Left lung (tissue), 10 donors: ENCODE results near the gene NARS2. TPM values are rescaled to one million over a fixed set of nuclear protein-coding genes. Genes with fewer than 3 reads are reported as not detected.

Experiments
- ATAC-seq: fragments of 200-7000 bp; cut with Tn5 transposase; one replicate; pipeline ENCODE4 v1.9.1; 2020; ENCODE audit warnings: moderate library complexity
- DNase-seq, 4 donors: peaks; one replicate each; pipeline ENCODE4 v3.0.0-alpha.2; 2013 to 2020
- H3K27ac ChIP-seq, 2 donors: fragments of 200-600 bp; sonication (generic) in 1 of 2; one replicate each; pipeline versions ENCODE4 v1.5.0 to v1.8.0; 2020 to 2021
- H3K27me3 ChIP-seq, 2 donors: fragments of 200-600 bp; sonication (generic) in 1 of 2; one replicate each; pipeline versions ENCODE4 v1.5.0 to v1.8.0; 2020 to 2021
- H3K36me3 ChIP-seq, 2 donors: fragments of 200-600 bp; sonication (generic) in 1 of 2; one replicate each; pipeline versions ENCODE4 v1.5.0 to v1.8.0; 2020 to 2021
- H3K4me1 ChIP-seq, 2 donors: fragments of 200-600 bp; one replicate each; pipeline ENCODE4 v1.8.0; 2021
- H3K4me3 ChIP-seq, 2 donors: fragments of 200-600 bp; sonication (generic) in 1 of 2; one replicate each; pipeline versions ENCODE4 v1.5.0 to v1.8.0; 2020 to 2021; ENCODE audit warnings: mild to moderate bottlenecking in 1 of 2
- H3K9me3 ChIP-seq, 2 donors: fragments of 200-600 bp; sonication (generic) in 1 of 2; one replicate each; pipeline versions ENCODE4 v1.5.0 to v1.8.0; 2020 to 2021
- intact Hi-C, 2 donors: fragments of 100-400 bp; cut with DNase I; formaldehyde crosslinking; loops; one replicate each; pipeline versions ENCODE4 v1.11.2 to v1.14.2; 2022
- polyA plus RNA-seq, 6 donors: library from polyadenylated mRNA; unstranded; fragments of 120-200 nt; gene quantifications; one replicate each; pipeline ENCODE4 v1.2.1, GENCODE V29; 2013; ENCODE audit not compliant: insufficient read length in 6 of 6
- total RNA-seq, 2 donors: library from RNA; stranded (reverse); fragmentation: NEBNext Ultra II Directional; extraction: Animal tissue kit (Norgen Biotek cat#: 25700); gene quantifications; one replicate each; pipeline ENCODE4 v1.2.1, GENCODE V29; 2021
- TF ChIP-seq, protein P1 (sequence below), 2 donors: fragments of 200-600 bp; sonication (generic) in 1 of 2; IDR thresholded peaks; one replicate each; pipeline versions ENCODE4 v1.5.0 to v1.8.0; 2021; ENCODE audit warnings: antibody characterized with exemption in 2 of 2
- donor health status: DM: no; HTN: yes; CAD: no.
- donor health status: DM: no; HTN: no; CAD: no.

The NARS2 gene
- total and polyA plus RNA-seq, 8 donors: 14.9 to 35.5 (median 28.4) TPM

DNA sequence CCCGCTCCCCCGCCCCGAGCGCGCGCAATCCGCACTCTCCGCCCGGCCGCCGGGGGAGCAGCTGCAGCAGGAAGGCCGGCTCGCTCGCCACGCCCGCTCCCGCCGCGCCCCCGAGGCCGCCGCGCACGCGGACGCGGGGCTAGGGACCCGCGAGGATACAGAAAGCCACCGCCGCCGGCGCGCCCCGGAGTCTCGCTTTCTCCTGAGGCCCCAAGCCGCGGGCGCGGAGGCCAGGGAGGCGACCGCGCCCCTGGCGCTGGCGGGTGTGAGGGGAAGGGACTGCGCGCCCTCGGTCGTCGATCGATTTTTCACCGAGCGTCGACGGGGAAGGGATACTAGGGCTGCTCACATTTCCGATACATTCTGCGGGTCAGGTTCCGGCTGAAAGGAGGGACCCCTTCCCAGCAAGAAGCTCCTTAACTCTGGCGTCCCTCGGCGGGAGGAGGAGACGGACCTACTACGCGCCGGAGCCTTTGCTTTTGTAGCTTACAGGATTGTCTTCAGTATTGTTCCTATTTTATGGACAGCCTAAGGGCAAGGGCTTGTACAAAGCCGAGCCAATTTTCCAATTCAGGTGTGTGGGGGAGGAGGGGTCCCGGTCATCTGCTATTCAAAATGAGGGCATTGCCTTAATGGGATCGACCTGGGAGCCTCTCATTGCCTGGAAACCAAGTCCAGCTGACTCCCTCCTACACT is 156.6 kb downstream of the NARS2 start:
- no peaks in the 10 kb centered on the region for H3K9me3 ChIP-seq
- H3K27ac ChIP-seq: peak overlapping the region; percentile 94 to 99
- H3K4me1 ChIP-seq: peaks cover 6 to 67% of the 10 kb centered on the region in 2 donors
- TF ChIP-seq, protein P1, sequence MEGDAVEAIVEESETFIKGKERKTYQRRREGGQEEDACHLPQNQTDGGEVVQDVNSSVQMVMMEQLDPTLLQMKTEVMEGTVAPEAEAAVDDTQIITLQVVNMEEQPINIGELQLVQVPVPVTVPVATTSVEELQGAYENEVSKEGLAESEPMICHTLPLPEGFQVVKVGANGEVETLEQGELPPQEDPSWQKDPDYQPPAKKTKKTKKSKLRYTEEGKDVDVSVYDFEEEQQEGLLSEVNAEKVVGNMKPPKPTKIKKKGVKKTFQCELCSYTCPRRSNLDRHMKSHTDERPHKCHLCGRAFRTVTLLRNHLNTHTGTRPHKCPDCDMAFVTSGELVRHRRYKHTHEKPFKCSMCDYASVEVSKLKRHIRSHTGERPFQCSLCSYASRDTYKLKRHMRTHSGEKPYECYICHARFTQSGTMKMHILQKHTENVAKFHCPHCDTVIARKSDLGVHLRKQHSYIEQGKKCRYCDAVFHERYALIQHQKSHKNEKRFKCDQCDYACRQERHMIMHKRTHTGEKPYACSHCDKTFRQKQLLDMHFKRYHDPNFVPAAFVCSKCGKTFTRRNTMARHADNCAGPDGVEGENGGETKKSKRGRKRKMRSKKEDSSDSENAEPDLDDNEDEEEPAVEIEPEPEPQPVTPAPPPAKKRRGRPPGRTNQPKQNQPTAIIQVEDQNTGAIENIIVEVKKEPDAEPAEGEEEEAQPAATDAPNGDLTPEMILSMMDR (IDR thresholded peaks at IDR 0.05): no peak
- DNase-seq (peak; percentile 84 to 97 (median 86)), ATAC-seq (peak; percentile 68)
- intact Hi-C loops: loop anchor here in 1 of 2 donors (10.0 kb wide), 2 partner anchors 147 to 193 kb away; no protein-coding TSS in a partner anchor
- no peaks in the 10 kb centered on the region for H3K36me3 ChIP-seq
- H3K4me3 ChIP-seq: peak overlapping the region; percentile 58 to 82
- H3K27me3 ChIP-seq: no peaks in the 10 kb centered on the region

DNA sequence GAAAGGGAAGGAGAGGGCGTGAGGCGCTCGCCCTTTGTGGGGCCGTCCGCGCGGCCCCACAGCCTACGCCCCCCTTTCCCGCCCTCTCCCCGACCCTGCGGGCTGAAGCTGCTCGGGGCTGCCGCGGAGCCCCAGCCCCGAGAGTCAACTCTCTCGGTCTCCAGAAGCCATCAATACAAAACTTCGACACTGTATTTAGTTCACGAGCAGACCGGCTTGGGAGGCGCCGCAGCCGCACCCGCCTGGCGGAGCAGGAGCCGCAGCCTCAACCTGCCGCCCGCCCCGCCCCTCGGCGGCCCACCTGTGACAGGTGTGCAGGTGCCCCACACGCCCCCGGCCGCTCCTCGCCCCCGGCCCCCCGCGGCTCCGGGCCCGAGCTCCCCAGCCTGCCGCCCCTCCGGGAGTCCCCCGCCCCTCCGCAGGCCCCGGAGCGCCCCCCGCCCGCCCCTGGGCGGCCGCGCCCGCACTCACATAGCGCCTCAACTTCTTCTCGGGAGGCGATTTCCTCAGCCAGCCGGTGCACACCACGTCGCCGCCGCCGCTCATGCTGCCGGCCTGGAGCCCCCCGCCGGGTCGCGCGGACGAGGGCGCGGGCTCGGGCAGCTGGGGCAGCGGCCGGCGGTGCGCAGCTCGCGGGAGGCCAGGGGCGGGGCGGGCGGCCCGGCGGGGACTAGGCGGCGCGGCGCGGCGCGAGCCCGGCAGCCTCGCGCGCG is 157.3 kb downstream of the NARS2 start, which contains the start of gene GAB2:
Gene GAB2, minus strand, starts transcription at position 646 of the 713 bp plus-strand sequence. Its CDS starts 100 bp downstream, at position 546.
- intact Hi-C loops: loop anchor here in 1 of 2 donors (10.0 kb wide), 2 partner anchors 147 to 193 kb away; no protein-coding TSS in a partner anchor
- Histone ChIP-seq H3K4me3 (peak within 1 kb of the TSS; percentile 71 to 82), H3K9me3 (no peaks in the 10 kb centered on the region), H3K36me3 (no peaks in the 10 kb centered on the region), H3K27ac (peak within 1 kb of the TSS; percentile 99), H3K27me3 (no peaks in the 10 kb centered on the region), H3K4me1 (peaks cover 6 to 73% of the 10 kb centered on the region in 2 donors)
- DNase-seq: peak in 1 of 4 donors; percentile 53
- TF ChIP-seq, protein P1 (IDR thresholded peaks at IDR 0.05): no peak
- peak; percentile 4 for ATAC-seq

DNA sequence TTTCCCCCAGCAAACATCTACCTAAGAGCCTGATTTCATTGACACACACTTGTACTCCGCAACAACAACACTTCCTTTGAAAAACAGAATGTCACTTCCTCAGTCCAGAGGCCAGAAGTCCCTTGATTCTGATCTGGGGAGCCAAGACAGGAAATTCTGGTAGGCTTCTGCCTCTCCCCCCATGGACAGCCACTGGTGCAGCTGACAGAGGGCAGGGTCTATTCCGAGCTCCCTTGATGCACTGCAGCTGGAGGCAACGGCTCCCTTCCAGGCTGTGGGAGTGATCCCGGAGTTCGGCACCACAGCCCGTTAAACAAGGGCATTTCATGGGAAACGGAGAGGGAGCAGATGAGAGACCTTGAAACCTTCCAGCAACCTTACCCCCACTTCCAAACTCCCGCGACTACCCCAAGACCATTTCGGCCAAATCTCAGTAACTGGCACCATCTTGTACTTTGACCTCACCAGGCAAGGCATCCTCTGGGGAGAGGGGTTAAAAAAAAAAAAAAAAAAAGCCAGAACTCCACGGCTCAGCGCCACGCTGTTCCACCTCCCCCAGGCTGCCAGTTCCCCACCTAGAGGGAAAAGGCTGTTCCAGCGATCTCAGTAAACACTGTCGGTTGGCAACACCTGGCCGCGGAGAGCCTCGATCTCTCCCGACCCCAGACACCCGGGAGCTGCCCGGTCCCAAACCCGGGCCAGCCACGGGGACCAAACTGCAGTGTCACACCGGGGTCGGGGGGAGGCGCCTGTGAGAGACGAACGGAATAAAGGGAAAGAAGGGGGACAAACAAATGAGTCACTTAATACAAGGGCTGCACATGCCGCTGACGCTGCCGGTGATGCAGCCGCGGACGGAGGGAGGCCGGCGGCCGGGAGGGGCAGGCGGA is 158.1 kb downstream of the NARS2 start:
- TF ChIP-seq, protein P1 (IDR thresholded peaks at IDR 0.05): peak; percentile 47 to 65
- H3K4me1 ChIP-seq: peaks cover 6 to 78% of the 10 kb centered on the region in 2 donors

DNA sequence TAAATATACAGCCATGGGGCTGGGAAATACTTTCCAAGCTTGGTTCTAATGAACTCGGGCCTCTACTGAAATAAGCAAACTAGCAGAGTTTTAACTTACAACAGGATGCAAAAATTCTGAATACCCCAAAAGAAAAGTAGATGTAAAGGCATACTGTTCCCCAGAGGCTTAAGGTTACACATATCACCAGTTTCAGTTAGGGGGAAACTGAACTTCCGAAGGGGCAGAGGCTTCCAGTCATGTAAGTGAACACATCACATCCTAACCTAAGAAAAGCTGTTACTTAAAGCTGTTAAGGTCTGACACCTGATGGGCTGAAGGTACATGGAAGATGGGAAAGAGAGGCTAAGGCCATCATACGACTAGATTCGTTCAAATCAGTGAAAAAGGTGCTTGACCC is 159.3 kb downstream of the NARS2 start:
- ATAC-seq: no peak
- no peak overlapping the region for H3K4me3 ChIP-seq
- H3K36me3 ChIP-seq: no peaks in the 10 kb centered on the region
- peaks cover 0 to 1% of the 10 kb centered on the region in 2 donors for H3K9me3 ChIP-seq
- no peak for DNase-seq
- H3K27ac ChIP-seq: peak overlapping the region; percentile 99
- no peaks in the 10 kb centered on the region for H3K27me3 ChIP-seq
- TF ChIP-seq, protein P1 (IDR thresholded peaks at IDR 0.05): no peak
- intact Hi-C loops: loop anchor here in 1 of 2 donors (10.0 kb wide), 2 partner anchors 149 to 191 kb away; no protein-coding TSS in a partner anchor
- peaks cover 0 to 68% of the 10 kb centered on the region in 2 donors for H3K4me1 ChIP-seq

More for the DNA sequence above, 158.1 kb downstream of the NARS2 start:
- peak overlapping the region; percentile 71 to 82 for H3K4me3 ChIP-seq
- ATAC-seq: peak; percentile 79
- peak; percentile 84 to 97 (median 90) for DNase-seq
- no peaks in the 10 kb centered on the region for H3K36me3 ChIP-seq
- no peaks in the 10 kb centered on the region for H3K9me3 ChIP-seq
- H3K27ac ChIP-seq: peak overlapping the region; percentile 99
- intact Hi-C loops: loop anchor here in 1 of 2 donors (10.0 kb wide), 2 partner anchors 148 to 192 kb away; no protein-coding TSS in a partner anchor
- H3K27me3 ChIP-seq: no peaks in the 10 kb centered on the region
